ENCODE results near the gene MMEL1. TPM values are rescaled to one million over a fixed set of nuclear protein-coding genes. Genes with fewer than 3 reads are reported as not detected.
A peak's percentile ranks its signal among the peaks of the same experiment; 100 is the strongest.

Gene MMEL1
- total RNA-seq, 1 experiment from 2014 or later = not detected

GRCh38 chr1:2639607-2640521, 7.0 kb upstream of the MMEL1 start:
- H3K9me2 ChIP-seq (replicated peaks; ENCODE audit: low read length) = no peaks in the 10 kb centered on the region
- ChIA-PET POLR2A (ENCODE audit: unreplicated experiment) (interaction anchor here (0.5 kb wide), 1 partner anchor 885 kb away, joined by 5 read pairs; no protein-coding TSS in a partner anchor), CTCF (no interaction called here)
- 0 out of 2 replicates have a peak, but pooled peaks cover 6% of the 10 kb centered on the region for H3K27me3 ChIP-seq (ENCODE audit: low read length)
- H3K9ac ChIP-seq (ENCODE audit: low read length) = no peak overlapping the region
- DNase-seq (no peak), ATAC-seq (no peak)
- H3F3A ChIP-seq (ENCODE audit: low read length, unreplicated experiment) = no peaks in the 10 kb centered on the region
- H4K20me1 ChIP-seq (ENCODE audit: low read length) = no peaks in the 10 kb centered on the region
- H3K4me3 ChIP-seq (ENCODE audit: low read length) = no peak overlapping the region
- no TSS peak for BruUV-seq (replicated peaks)
- intact Hi-C loops (cut with micrococcal nuclease) = loop anchor here (10.0 kb wide), 1 partner anchor 225 kb away; the partner anchor contains the start of gene PEX10
- peaks cover 8% of the 10 kb centered on the region; the same call in 1 of the 2 replicates for H3K9me3 ChIP-seq (ENCODE audit: low read length)
- no peak overlapping the region for H2AFZ ChIP-seq (ENCODE audit: low read length)
- H3K4me2 ChIP-seq (ENCODE audit: low read length) = no peak overlapping the region
- TF ChIP-seq CTCF (conservative IDR thresholded peaks at IDR 0.05; ENCODE audit: low read depth, low read length) (no peak), EZH2phosphoT487 (IDR thresholded peaks at IDR 0.05; ENCODE audit: borderline replicate concordance, low read length) (no peak), EZH2 (IDR thresholded peaks at IDR 0.05; ENCODE audit: low read length, unreplicated experiment) (no peak)
- peaks cover 11% of the 10 kb centered on the region for H3K79me2 ChIP-seq (ENCODE audit: low read length)
- H3K27ac ChIP-seq (ENCODE audit: low read length) = no peak overlapping the region
- H3K4me1 ChIP-seq (ENCODE audit: insufficient read depth, low read length) = peaks cover 8% of the 10 kb centered on the region
- no peaks in the 10 kb centered on the region for H3K36me3 ChIP-seq (ENCODE audit: low read depth, low read length)

- BruUV-seq (replicated peaks) = TSS peak; percentile 6
- H3K9me2 ChIP-seq (replicated peaks; ENCODE audit: low read length) = no peaks in the 10 kb centered on the region
- no peak overlapping the region for H3K9ac ChIP-seq (ENCODE audit: low read length)
- 0 out of 2 replicates have a peak, but pooled peaks cover 6% of the 10 kb centered on the region for H3K27me3 ChIP-seq (ENCODE audit: low read length)
- H3K27ac ChIP-seq (ENCODE audit: low read length) = no peak overlapping the region
- peaks cover 11% of the 10 kb centered on the region for H3K79me2 ChIP-seq (ENCODE audit: low read length)
- ChIA-PET POLR2A (ENCODE audit: unreplicated experiment) (interaction anchor here (0.5 kb wide), 1 partner anchor 884 kb away, joined by 5 read pairs; no protein-coding TSS in a partner anchor), CTCF (no interaction called here)
- intact Hi-C loops (cut with micrococcal nuclease) = no loop called here
- H3F3A ChIP-seq (ENCODE audit: low read length, unreplicated experiment) = no peaks in the 10 kb centered on the region
- H3K36me3 ChIP-seq (ENCODE audit: low read depth, low read length) = no peaks in the 10 kb centered on the region
- TF ChIP-seq EZH2 (IDR thresholded peaks at IDR 0.05; ENCODE audit: low read length, unreplicated experiment) (no peak), CTCF (conservative IDR thresholded peaks at IDR 0.05; ENCODE audit: low read depth, low read length) (no peak), EZH2phosphoT487 (IDR thresholded peaks at IDR 0.05; ENCODE audit: borderline replicate concordance, low read length) (no peak)
- no peaks in the 10 kb centered on the region for H4K20me1 ChIP-seq (ENCODE audit: low read length)
- peaks cover 8% of the 10 kb centered on the region; the same call in 1 of the 2 replicates for H3K9me3 ChIP-seq (ENCODE audit: low read length)
- DNase-seq (no peak), ATAC-seq (no peak)
- H2AFZ ChIP-seq (ENCODE audit: low read length) = no peak overlapping the region
- no peak overlapping the region for H3K4me2 ChIP-seq (ENCODE audit: low read length)
- H3K4me3 ChIP-seq (ENCODE audit: low read length) = no peak overlapping the region
- H3K4me1 ChIP-seq (ENCODE audit: insufficient read depth, low read length) = peaks cover 8% of the 10 kb centered on the region
Measured at GRCh38 chr1:2639203-2639602, 6.4 kb upstream of the MMEL1 start.
